Breast epithelium (tissue), 4 donors: Measurements from ENCODE around the gene SH3BP5. TPM values are rescaled to one million over a fixed set of nuclear protein-coding genes. Genes with fewer than 3 reads are reported as not detected.

Experiments
- DNase-seq, 2 donors: peaks; one replicate each; pipeline ENCODE4 v3.0.0-alpha.2; 2019; ENCODE audit warnings: low spot score in 2 of 2
- H3K27ac ChIP-seq, 2 donors: fragments of 200-600 bp; sonication (generic) in 1 of 2; one replicate each; pipeline ENCODE4 v1.5.1; 2016 to 2019; ENCODE audit warnings: mild to moderate bottlenecking in 1 of 2
- H3K27me3 ChIP-seq, 2 donors: fragments of 200-600 bp; sonication (generic) in 1 of 2; one replicate each; pipeline versions ENCODE4 v1.5.1 to v1.6.0; 2017 to 2019; ENCODE audit warnings: control low read depth in 1 of 2, mild to moderate bottlenecking in 1 of 2
- H3K36me3 ChIP-seq: fragments of 200-600 bp; one replicate; pipeline ENCODE4 v1.5.1; 2019
- H3K4me1 ChIP-seq, 2 donors: fragments of 200-600 bp; sonication (generic); one replicate each; pipeline ENCODE4 v1.5.1; 2016 to 2019; ENCODE audit warnings: control low read depth in 1 of 2
- H3K4me3 ChIP-seq, 3 donors: fragments of 200-600 bp; sonication (generic); 1 replicate in 2 of 3; 2 replicates in 1 of 3; pipeline ENCODE4 v1.5.1; 2016 to 2019; ENCODE audit warnings: mild to moderate bottlenecking in 3 of 3, moderate library complexity in 2 of 3
- H3K9me3 ChIP-seq, 2 donors: fragments of 200-600 bp; sonication (generic) in 1 of 2; one replicate each; pipeline ENCODE4 v1.5.1; 2016 to 2019; ENCODE audit warnings: control low read depth in 1 of 2
- CTCF ChIP-seq, 3 donors: fragments of 450-650 bp; IDR thresholded peaks; one replicate each; pipeline ENCODE4 v1.5.1; 2016 to 2017; ENCODE audit warnings: antibody characterized with exemption in 3 of 3, mild to moderate bottlenecking in 3 of 3, moderate library complexity in 3 of 3
- POLR2A ChIP-seq: fragments of 450-650 bp; IDR thresholded peaks from one replicate; pipeline ENCODE4 v1.6.1; 2016; ENCODE audit warnings: antibody characterized with exemption, mild to moderate bottlenecking, moderate library complexity
- POLR2AphosphoS5 ChIP-seq, 3 donors: sonication (generic); formaldehyde crosslinking; IDR thresholded peaks; one replicate each; pipeline ENCODE4 v1.6.1; 2017; ENCODE audit warnings: antibody characterized with exemption in 3 of 3
- intact Hi-C: fragments of 100-400 bp; cut with DNase I; formaldehyde crosslinking; loops from one replicate; pipeline ENCODE4 v1.15.1; 2023; ENCODE audit warnings: low total_unique reads
- total RNA-seq, 3 donors: library from RNA; depleted of rRNA; stranded (reverse); fragments of >200 nt; gene quantifications; one replicate each; pipeline ENCODE4 v1.1.0, GENCODE V29; 2016

Gene SH3BP5
- total RNA-seq, 3 donors from 2014 or later = 56.9 to 96.2 (median 83.2) TPM

GRCh38 chr3:15306979-15307359 lies 25.4 kb downstream of the SH3BP5 start:
- Histone ChIP-seq H3K4me3 (no peak overlapping the region), H3K36me3 (no peaks in the 10 kb centered on the region), H3K9me3 (no peaks in the 10 kb centered on the region), H3K27ac (peak overlapping the region in 1 of 2 donors; percentile 24), H3K27me3 (no peaks in the 10 kb centered on the region), H3K4me1 (peaks cover 0 to 18% of the 10 kb centered on the region in 2 donors)
- TF ChIP-seq POLR2A = no peak
- TF ChIP-seq CTCF (IDR thresholded peaks at IDR 0.05) = no peak
- TF ChIP-seq POLR2AphosphoS5 (IDR thresholded peaks at IDR 0.05) = no peak
- intact Hi-C loops = no loop called here
- DNase-seq = no peak

- no peaks in the 10 kb centered on the region for H3K36me3 ChIP-seq
- TF ChIP-seq POLR2AphosphoS5 (IDR thresholded peaks at IDR 0.05) (no peak), CTCF (IDR thresholded peaks at IDR 0.05) (peak; percentile 11 to 33 (median 14)), POLR2A (no peak)
- no peaks in the 10 kb centered on the region for H3K9me3 ChIP-seq
- no peak overlapping the region for H3K4me3 ChIP-seq
- intact Hi-C loops = no loop called here
- H3K4me1 ChIP-seq = peaks cover 0 to 9% of the 10 kb centered on the region in 2 donors
- no peak for DNase-seq
- H3K27me3 ChIP-seq = no peaks in the 10 kb centered on the region
- H3K27ac ChIP-seq = no peak overlapping the region
These were observed 27.0 kb downstream of the SH3BP5 start for GRCh38 chr3:15305359-15305844.

GRCh38 chr3:15303728-15304127 lies 28.7 kb downstream of the SH3BP5 start:
- no peak for DNase-seq
- Histone ChIP-seq H3K36me3 (no peaks in the 10 kb centered on the region), H3K4me1 (no peaks in the 10 kb centered on the region), H3K4me3 (no peak overlapping the region), H3K9me3 (no peaks in the 10 kb centered on the region), H3K27me3 (no peaks in the 10 kb centered on the region), H3K27ac (no peak overlapping the region)
- TF ChIP-seq POLR2AphosphoS5 (IDR thresholded peaks at IDR 0.05) (no peak), POLR2A (no peak), CTCF (IDR thresholded peaks at IDR 0.05) (no peak)
- intact Hi-C loops = no loop called here

GRCh38 chr3:15303216-15303615 lies 29.2 kb downstream of the SH3BP5 start:
- Histone ChIP-seq H3K27me3 (no peaks in the 10 kb centered on the region), H3K4me3 (no peak overlapping the region), H3K27ac (no peak overlapping the region), H3K9me3 (no peaks in the 10 kb centered on the region), H3K4me1 (no peaks in the 10 kb centered on the region), H3K36me3 (no peaks in the 10 kb centered on the region)
- no peak for TF ChIP-seq POLR2AphosphoS5 (IDR thresholded peaks at IDR 0.05)
- no peak for TF ChIP-seq CTCF (IDR thresholded peaks at IDR 0.05)
- no peak for TF ChIP-seq POLR2A
- no peak for DNase-seq
- intact Hi-C loops = no loop called here

- Histone ChIP-seq H3K27ac (peak overlapping the region in 1 of 2 donors; percentile 2), H3K4me1 (no peaks in the 10 kb centered on the region), H3K9me3 (no peaks in the 10 kb centered on the region), H3K36me3 (no peaks in the 10 kb centered on the region), H3K27me3 (no peaks in the 10 kb centered on the region), H3K4me3 (no peak overlapping the region)
- DNase-seq = no peak
- intact Hi-C loops = no loop called here
- TF ChIP-seq CTCF (IDR thresholded peaks at IDR 0.05) (no peak), POLR2A (no peak), POLR2AphosphoS5 (IDR thresholded peaks at IDR 0.05) (no peak)
These were observed 30.6 kb downstream of the SH3BP5 start for GRCh38 chr3:15301761-15302160.
